Activated T-helper 17 cell treated with anti-CD3 and anti-CD28 coated beads, Interleukin-2, amount 50 U/mL, for 72 hours (primary cell): ENCODE results near the gene HEYL. TPM values are rescaled to one million over a fixed set of nuclear protein-coding genes. Genes with fewer than 3 reads are reported as not detected.
A peak's percentile ranks its signal among the peaks of the same experiment; 100 is the strongest.

Source experiments
- ATAC-seq: fragments of 150-1000 bp; cut with Tn5 transposase; replicated peaks from 2 replicates; pipeline ENCODE4 v1.10.0; 2021; ENCODE audit warnings: mild to moderate bottlenecking, moderate library complexity
- H3K27ac Mint-ChIP-seq: one replicate; pipeline ENCODE4 v1.8.0; 2022; ENCODE audit warnings: mixed read lengths
- H3K27me3 Mint-ChIP-seq: one replicate; pipeline ENCODE4 v1.8.0; 2022; ENCODE audit warnings: mixed read lengths
- H3K36me3 Mint-ChIP-seq: one replicate; pipeline ENCODE4 v1.8.0; 2022; ENCODE audit warnings: low read depth, mild to moderate bottlenecking, mixed read lengths
- H3K4me1 Mint-ChIP-seq: one replicate; pipeline ENCODE4 v1.8.0; 2022; ENCODE audit warnings: mixed read lengths
- H3K4me3 Mint-ChIP-seq: one replicate; pipeline ENCODE4 v1.8.0; 2022; ENCODE audit warnings: mild to moderate bottlenecking, mixed read lengths
- H3K9me3 Mint-ChIP-seq: one replicate; pipeline ENCODE4 v1.8.0; 2022; ENCODE audit warnings: mixed read lengths
- total RNA-seq, 2 donors: library from RNA; stranded (reverse); gene quantifications; one replicate each; pipeline ENCODE4 v1.2.3, GENCODE V29; 2022

Gene HEYL
- total RNA-seq, 2 donors from 2014 or later: 0.40 TPM; not detected in 1

DNA sequence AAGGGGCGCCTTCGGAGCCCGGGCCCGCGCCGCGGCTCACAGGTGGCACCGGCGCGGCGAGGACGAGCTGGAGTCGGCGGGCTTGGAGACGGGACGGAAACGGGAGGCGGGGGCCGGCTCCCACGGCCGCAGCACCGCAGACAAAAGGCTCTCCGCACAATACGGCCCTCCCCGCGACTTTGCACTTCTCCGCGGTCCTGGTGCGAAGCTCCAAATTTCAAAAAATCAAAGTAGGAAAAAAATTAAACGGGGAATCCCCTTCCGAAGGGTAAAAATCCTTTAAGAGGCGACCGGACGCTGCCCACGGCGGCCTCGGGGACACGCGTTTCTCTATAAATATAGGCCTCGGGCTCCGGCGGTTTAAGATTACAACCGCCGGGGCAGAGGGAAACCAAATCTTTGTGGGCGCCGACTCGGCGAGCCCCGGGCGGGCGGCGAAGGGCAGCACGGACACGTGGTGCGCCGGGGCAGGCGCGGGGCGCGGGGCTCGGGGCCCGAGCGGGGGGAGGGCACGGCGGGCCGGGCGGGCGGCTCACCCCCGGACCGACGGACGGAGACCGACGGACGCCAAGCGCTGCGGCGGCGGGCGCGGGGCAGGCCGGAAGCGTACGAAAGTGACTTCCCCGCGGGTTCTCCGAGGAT lies 63.3 kb downstream of the HEYL start:
- Mint-ChIP-seq H3K4me1 (peaks cover 22% of the 10 kb centered on the region), H3K9me3 (no peaks in the 10 kb centered on the region), H3K36me3 (peaks cover 50% of the 10 kb centered on the region), H3K27ac (peak overlapping the region; percentile 87), H3K27me3 (no peaks in the 10 kb centered on the region), H3K4me3 (peak overlapping the region; percentile 88)
- ATAC-seq: peak; percentile 34

DNA sequence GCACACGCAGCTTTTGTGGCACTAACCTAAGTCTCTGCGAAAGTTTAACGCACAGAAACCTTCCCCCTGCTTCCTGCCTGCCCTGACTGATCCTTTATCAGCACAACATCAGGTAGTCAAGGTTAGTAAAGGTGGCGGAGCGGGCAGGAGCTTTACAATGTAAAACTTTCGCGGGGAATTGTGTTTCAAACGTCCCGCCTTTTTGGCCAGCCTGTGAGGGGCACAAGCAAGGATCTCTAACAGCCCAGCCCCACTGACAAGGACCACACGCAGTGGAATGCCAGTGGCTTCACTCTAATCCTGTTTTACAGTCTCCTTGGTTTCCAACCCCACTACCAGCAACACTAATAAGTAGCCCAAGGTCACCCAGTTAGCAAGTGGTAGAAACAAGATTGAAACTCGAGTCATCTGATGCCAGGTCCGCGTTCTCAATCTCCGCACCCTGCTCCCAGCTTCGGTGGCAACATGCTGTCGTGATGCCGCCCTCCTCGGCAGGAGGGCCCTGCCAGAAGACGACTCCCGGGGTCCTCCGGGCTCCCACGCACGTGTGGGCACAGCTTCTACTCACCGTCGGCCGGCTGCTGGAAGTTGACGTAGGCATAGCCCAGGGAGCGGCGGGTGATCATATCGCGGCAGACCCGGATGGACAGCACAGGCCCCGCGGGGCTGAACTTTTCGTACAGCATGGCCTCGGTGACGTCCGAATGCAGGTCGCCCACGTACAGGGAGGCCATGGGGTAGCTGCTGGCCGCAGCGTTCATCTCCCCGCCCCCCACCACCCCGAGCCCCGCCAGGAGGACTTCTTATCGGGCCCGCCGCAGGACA lies 64.0 kb downstream of the HEYL start:
- H3K36me3 Mint-ChIP-seq: peaks cover 57% of the 10 kb centered on the region

DNA sequence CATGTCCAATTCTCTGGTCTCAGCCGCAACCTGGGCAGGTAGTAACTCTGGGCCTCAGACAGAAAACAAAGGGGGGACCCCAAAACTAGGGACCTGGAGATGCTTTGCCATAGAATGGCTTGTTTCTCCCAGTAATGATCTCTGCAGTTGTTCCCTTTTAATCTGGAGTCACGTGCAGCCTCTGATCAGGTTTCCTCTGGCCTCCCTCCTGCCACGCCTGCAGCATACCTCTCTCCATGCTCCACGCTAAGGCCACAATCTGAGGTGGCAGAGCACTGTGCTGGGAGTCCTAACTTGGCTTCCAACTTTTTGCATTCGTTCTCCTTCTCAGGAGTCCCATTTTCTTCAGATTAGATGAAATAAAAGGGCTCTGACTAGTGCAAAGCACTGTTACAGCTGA lies 64.8 kb downstream of the HEYL start:
- no peak for ATAC-seq
- H3K9me3 Mint-ChIP-seq: no peaks in the 10 kb centered on the region
- H3K27ac Mint-ChIP-seq: peak overlapping the region; percentile 87
- peak overlapping the region; percentile 88 for H3K4me3 Mint-ChIP-seq
- peaks cover 27% of the 10 kb centered on the region for H3K4me1 Mint-ChIP-seq
- H3K27me3 Mint-ChIP-seq: no peaks in the 10 kb centered on the region
- H3K36me3 Mint-ChIP-seq: peaks cover 65% of the 10 kb centered on the region

More for the DNA sequence above, 64.0 kb downstream of the HEYL start:
- H3K27ac Mint-ChIP-seq: peak overlapping the region; percentile 87
- H3K4me3 Mint-ChIP-seq: peak overlapping the region; percentile 88
- peaks cover 25% of the 10 kb centered on the region for H3K4me1 Mint-ChIP-seq
- peak; percentile 68 for ATAC-seq
- H3K27me3 Mint-ChIP-seq: no peaks in the 10 kb centered on the region
- no peaks in the 10 kb centered on the region for H3K9me3 Mint-ChIP-seq

Other genes starting within 250 kb of the HEYL start
- gene BMP8A, start 148.0 kb downstream of the HEYL start, total RNA-seq: under 1 TPM in 1 of 2 donors, not detected in 1; 0.30 TPM
- 100 to 1,000 TPM; 181 to 246 TPM for gene PABPC4, start 62.9 kb downstream of the HEYL start, total RNA-seq
- gene NT5C1A, start 32.5 kb upstream of the HEYL start, total RNA-seq: not detected
- gene HPCAL4, start 51.8 kb upstream of the HEYL start, total RNA-seq: 1 to 10 TPM in 1 of 2 donors, under 1 TPM in 1; 0.50 to 1.2 TPM
- 10 to 100 TPM; 56.0 to 68.7 TPM for gene PPIE, start 99.2 kb upstream of the HEYL start, total RNA-seq
- 1 to 10 TPM in 1 of 2 donors, under 1 TPM in 1; 0.69 to 1.1 TPM for gene OXCT2, start 131.7 kb upstream of the HEYL start, total RNA-seq
- gene BMP8B, start 149.2 kb upstream of the HEYL start, total RNA-seq: under 1 TPM; 0.08 to 0.37 TPM
- gene TRIT1, start 243.9 kb upstream of the HEYL start, total RNA-seq: 10 to 100 TPM; 33.6 to 41.0 TPM